K562 (cell line): Measurements from ENCODE around the gene MPI. TPM values are rescaled to one million over a fixed set of nuclear protein-coding genes. Genes with fewer than 3 reads are reported as not detected.

ENCODE experiments used
- ARNT ChIP-seq, 2 experiments: fragments of 450-650 bp; IDR thresholded peaks; 2 replicates each; pipeline ENCODE4 v1.6.1; 2016; ENCODE audit warnings: mild to moderate bottlenecking in 1 of 2
- BRCA1 ChIP-seq, 2 experiments: fragments of 450-650 bp in 1 of 2; sonication (generic) in 1 of 2; formaldehyde crosslinking in 1 of 2; IDR thresholded peaks; 2 replicates each; pipeline versions ENCODE4 v1.5.0 to v1.6.1; 2017 to 2020; ENCODE audit warnings: mild to moderate bottlenecking in 1 of 2, missing genetic modification reagents in 1 of 2
- CCNT2 ChIP-seq: IDR thresholded peaks from 2 replicates; pipeline ENCODE4 v1.6.1; 2011; ENCODE audit warnings: borderline replicate concordance, low read depth, mild to moderate bottlenecking, moderate library complexity, mixed read lengths, low read length; ENCODE audit not compliant: insufficient read length; ENCODE audit errors: extremely low read depth
- DDX20 ChIP-seq: fragments of 450-650 bp; IDR thresholded peaks from 2 replicates; pipeline ENCODE4 v1.6.1; 2016; ENCODE audit warnings: missing genetic modification characterization, low read depth, mild to moderate bottlenecking, missing compliant biosample characterization, moderate library complexity
- E2F3 ChIP-seq: fragments of 250-450 bp; sonication (Bioruptor Pico); IDR thresholded peaks from 2 replicates; pipeline ENCODE4 v1.4.0; 2020; ENCODE audit warnings: mild to moderate bottlenecking
- GTF2F1 ChIP-seq: IDR thresholded peaks from 2 replicates; pipeline ENCODE4 v1.6.1; 2011; ENCODE audit warnings: low read depth, low read length, improper control_type of control experiment
- MED1 ChIP-seq: sonication (generic); formaldehyde crosslinking; IDR thresholded peaks from 2 replicates; pipeline ENCODE4 v1.8.1; 2023; ENCODE audit warnings: missing genetic modification reagents, borderline replicate concordance
- RNF2 ChIP-seq: sonication (generic); IDR thresholded peaks from 2 replicates; pipeline ENCODE4 v1.6.1; 2016
- SUPT5H ChIP-seq: fragments of 450-650 bp; IDR thresholded peaks from 2 replicates; pipeline ENCODE4 v1.6.1; 2016
- VEZF1 ChIP-seq: fragments of 200-800 bp; sonication (Bioruptor generic); IDR thresholded peaks from 2 replicates; pipeline ENCODE4 v1.6.1; 2017; ENCODE audit warnings: missing genetic modification characterization, missing compliant biosample characterization
- ZBTB34 ChIP-seq: fragments of 250-450 bp; sonication (Bioruptor Pico); IDR thresholded peaks from 2 replicates; pipeline ENCODE4 v1.8.0; 2021; ENCODE audit warnings: mild to moderate bottlenecking, moderate library complexity
- ZNF408 ChIP-seq: fragments of 250-450 bp; sonication (Bioruptor Pico); IDR thresholded peaks from 2 replicates; pipeline ENCODE4 v1.4.0; 2020; ENCODE audit warnings: low read depth, mild to moderate bottlenecking, moderate library complexity
- polyA plus RNA-seq, 8 experiments: library from polyadenylated mRNA; depleted of rRNA in 4 of 8; stranded (reverse) in 5 of 8; unstranded in 3 of 8; fragments of >200 nt; fragmentation: Nextera tagmentation in 2 of 8; fragmentation: Illumina TruSeq in 1 of 8; extraction: Ambion mirVana in 2 of 8; extraction: Trizol in 1 of 8; gene quantifications; 2 replicates each; pipeline versions ENCODE4 v1.2.1 to v1.2.3, GENCODE V29; 2011 to 2014; ENCODE audit warnings: inconsistent platforms in 1 of 8, missing spikeins in 1 of 8
- total RNA-seq, 7 experiments: library from RNA; depleted of rRNA in 6 of 7; stranded (reverse); fragments of >200 nt in 6 of 7; fragmentation: Illumina TruSeq in 2 of 7; extraction: Trizol in 2 of 7; gene quantifications; 2 replicates each; pipeline versions ENCODE4 v1.2.1 to v1.2.3, GENCODE V29; 2011 to 2021; ENCODE audit warnings: low replicate concordance in 1 of 7
- TF ChIP-seq, protein P1 (sequence below), 2 experiments: fragments of 450-650 bp; IDR thresholded peaks; 2 replicates each; pipeline ENCODE4 v1.6.1; 2016; ENCODE audit warnings: mild to moderate bottlenecking in 2 of 2, borderline replicate concordance in 1 of 2, low read depth in 1 of 2, moderate library complexity in 1 of 2
- TF ChIP-seq, protein P2 (sequence below): IDR thresholded peaks from 3 replicates; pipeline ENCODE4 v1.6.1; 2011; ENCODE audit warnings: borderline replicate concordance, mild to moderate bottlenecking, moderate library complexity; ENCODE audit not compliant: insufficient read length; ENCODE audit errors: extremely low read depth

The MPI gene
- total and polyA plus RNA-seq, 9 of the 15 experiments (the other 6 are each of a cell fraction or from before 2014, with no cell fraction given), result 30.7 to 105 (median 40.5) TPM

DNA sequence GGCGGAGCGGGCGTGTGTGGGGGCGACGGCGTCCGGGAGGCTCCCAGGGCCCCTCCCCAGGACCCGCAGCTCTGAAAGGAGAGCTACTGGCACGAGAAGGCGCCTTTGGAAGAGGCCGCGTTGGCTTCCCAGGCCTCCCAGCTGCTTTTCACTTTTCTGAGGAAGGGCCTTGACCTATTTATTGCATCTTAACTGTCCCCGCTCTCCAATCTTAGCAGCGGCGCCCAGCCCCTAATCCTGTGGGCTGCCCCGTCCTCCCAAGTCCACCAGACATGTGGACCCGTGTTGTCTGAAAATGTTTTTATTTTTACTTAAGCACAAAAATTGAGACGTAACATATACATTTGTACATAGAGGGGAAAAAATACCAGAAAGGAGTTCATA is 46.4 kb upstream of the MPI start (continued):
- TF ChIP-seq BRCA1 (IDR thresholded peaks at IDR 0.05) (no peak), BRCA1 (CRISPR knock-in tag; IDR thresholded peaks at IDR 0.05) (no peak), MED1 (CRISPR knock-in tag) (no peak), VEZF1 (CRISPR knock-in tag) (peak; percentile 55), RNF2 (no peak), E2F3 (CRISPR knock-in tag) (no peak), CCNT2 (no peak), GTF2F1 (0 out of 2 replicates have a peak, but pooled peaks have one; percentile 2), SUPT5H (no peak), ARNT (IDR thresholded peaks at IDR 0.05) (no peak), ZNF408 (CRISPR knock-in tag) (no peak), ZBTB34 (CRISPR knock-in tag) (no peak), DDX20 (tag) (no peak)
- TF ChIP-seq, protein P1, sequence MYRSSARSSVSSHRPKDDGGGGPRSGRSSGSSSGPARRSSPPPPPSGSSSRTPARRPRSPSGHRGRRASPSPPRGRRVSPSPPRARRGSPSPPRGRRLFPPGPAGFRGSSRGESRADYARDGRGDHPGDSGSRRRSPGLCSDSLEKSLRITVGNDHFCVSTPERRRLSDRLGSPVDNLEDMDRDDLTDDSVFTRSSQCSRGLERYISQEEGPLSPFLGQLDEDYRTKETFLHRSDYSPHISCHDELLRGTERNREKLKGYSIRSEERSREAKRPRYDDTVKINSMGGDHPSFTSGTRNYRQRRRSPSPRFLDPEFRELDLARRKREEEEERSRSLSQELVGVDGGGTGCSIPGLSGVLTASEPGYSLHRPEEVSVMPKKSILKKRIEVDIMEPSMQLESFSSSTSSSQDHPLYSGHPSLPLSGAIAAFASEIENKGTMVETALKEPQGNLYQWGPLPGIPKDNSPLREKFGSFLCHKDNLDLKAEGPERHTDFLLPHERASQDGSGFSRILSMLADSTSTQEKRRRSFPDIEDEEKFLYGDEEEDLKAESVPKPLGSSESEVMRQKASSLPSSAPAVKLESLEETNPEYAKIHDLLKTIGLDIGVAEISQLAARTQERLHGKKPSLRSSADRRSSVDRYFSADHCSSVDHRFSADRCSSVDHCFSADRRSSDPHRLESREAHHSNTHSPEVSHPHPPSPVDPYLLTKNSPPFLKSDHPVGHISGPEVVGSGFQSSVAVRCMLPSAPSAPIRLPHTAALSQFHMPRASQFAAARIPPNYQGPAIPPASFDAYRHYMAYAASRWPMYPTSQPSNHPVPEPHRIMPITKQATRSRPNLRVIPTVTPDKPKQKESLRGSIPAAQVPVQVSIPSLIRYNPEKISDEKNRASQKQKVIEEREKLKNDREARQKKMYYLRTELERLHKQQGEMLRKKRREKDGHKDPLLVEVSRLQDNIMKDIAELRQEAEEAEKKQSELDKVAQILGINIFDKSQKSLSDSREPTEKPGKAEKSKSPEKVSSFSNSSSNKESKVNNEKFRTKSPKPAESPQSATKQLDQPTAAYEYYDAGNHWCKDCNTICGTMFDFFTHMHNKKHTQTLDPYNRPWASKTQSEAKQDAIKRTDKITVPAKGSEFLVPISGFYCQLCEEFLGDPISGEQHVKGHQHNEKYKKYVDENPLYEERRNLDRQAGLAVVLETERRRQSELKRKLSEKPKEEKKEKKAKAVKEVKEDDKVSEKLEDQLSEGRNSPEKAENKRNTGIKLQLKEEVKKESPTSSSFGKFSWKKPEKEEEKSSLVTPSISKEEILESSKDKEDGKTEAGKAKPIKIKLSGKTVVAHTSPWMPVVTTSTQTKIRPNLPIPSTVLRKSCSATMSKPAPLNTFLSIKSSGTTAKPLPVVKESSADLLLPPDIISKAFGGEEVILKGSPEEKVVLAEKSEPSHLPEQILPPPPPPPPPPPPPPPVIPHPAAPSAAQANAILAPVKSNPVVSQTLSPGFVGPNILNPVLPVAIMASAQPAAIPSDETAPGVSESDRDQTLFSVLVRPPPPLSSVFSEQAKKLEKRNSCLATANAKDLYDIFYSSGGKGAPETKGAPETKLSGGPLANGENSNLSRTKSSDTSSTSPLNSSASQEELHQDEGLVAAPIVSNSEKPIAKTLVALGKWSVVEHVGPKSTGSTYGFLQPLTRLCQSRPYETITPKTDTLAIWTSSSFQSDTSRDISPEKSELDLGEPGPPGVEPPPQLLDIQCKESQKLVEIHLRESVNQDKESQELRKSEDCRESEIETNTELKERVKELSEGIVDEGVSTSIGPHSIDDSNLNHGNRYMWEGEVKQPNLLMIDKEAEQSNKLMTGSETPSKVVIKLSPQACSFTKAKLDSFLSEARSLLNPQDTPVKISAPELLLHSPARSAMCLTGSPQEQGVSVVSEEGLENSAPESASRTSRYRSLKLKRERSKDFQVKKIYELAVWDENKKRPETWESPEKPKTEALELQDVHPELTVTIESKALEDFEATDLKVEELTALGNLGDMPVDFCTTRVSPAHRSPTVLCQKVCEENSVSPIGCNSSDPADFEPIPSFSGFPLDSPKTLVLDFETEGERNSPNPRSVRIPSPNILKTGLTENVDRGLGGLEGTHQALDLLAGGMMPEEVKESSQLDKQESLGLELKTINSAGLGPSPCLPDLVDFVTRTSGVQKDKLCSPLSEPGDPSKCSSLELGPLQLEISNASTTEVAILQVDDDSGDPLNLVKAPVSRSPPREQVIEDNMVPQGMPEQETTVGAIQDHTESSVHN (IDR thresholded peaks at IDR 0.05; ENCODE audit: borderline replicate concordance in 1 of 2, low read depth in 1 of 2), result no peak
- TF ChIP-seq, protein P2, sequence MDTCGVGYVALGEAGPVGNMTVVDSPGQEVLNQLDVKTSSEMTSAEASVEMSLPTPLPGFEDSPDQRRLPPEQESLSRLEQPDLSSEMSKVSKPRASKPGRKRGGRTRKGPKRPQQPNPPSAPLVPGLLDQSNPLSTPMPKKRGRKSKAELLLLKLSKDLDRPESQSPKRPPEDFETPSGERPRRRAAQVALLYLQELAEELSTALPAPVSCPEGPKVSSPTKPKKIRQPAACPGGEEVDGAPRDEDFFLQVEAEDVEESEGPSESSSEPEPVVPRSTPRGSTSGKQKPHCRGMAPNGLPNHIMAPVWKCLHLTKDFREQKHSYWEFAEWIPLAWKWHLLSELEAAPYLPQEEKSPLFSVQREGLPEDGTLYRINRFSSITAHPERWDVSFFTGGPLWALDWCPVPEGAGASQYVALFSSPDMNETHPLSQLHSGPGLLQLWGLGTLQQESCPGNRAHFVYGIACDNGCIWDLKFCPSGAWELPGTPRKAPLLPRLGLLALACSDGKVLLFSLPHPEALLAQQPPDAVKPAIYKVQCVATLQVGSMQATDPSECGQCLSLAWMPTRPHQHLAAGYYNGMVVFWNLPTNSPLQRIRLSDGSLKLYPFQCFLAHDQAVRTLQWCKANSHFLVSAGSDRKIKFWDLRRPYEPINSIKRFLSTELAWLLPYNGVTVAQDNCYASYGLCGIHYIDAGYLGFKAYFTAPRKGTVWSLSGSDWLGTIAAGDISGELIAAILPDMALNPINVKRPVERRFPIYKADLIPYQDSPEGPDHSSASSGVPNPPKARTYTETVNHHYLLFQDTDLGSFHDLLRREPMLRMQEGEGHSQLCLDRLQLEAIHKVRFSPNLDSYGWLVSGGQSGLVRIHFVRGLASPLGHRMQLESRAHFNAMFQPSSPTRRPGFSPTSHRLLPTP, result no peak
